GM12872 (cell line): ENCODE results near the gene SMIM41.

Experiments
- TF ChIP-seq, protein P1 (sequence below): IDR thresholded peaks from 3 replicates; pipeline ENCODE4 v1.5.1; 2011; ENCODE audit warnings: low read depth, mild to moderate bottlenecking, low read length, moderate library complexity; ENCODE audit not compliant: insufficient read depth

SMIM41 gene

DNA sequence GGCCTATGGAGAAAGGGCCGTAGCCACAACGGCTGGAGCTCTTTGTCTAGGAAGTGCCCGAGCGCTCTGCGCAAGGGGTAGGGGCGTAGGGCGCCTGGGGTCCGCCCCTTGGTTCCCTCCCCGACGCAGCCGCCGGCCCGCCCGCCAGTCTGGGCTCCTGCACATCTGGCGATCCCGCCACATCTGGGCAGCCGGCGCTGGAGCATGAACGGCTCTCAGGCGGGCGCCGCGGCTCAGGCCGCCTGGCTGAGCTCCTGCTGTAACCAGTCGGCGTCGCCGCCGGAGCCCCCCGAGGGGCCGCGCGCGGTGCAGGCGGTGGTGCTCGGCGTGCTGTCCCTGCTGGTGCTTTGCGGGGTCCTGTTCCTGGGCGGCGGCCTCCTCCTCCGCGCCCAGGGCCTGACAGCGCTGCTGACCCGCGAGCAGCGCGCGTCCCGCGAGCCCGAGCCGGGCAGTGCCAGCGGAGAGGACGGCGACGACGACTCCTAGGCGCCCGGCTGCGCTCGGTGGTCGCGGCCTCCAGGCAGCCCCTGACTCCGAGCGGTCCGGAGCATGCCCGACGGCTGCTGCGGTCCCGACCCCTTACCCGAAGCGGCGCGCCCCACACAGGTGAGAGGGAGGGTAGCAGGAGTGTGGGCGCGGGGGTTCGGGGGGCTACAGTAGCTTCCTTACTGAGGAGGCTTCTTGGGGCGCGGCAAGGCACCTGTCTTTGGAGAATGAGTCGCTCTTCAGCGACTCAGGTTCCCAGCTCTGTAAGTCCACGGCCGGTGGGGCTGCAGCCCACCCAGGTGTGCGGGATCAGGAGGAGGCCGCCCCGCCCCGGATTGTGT, at the start of gene SMIM41:
Gene SMIM41, plus strand, starts transcription at position 129 of the 827 bp plus-strand sequence. Its CDS starts 76 bp downstream, at position 205.
- TF ChIP-seq, protein P1, sequence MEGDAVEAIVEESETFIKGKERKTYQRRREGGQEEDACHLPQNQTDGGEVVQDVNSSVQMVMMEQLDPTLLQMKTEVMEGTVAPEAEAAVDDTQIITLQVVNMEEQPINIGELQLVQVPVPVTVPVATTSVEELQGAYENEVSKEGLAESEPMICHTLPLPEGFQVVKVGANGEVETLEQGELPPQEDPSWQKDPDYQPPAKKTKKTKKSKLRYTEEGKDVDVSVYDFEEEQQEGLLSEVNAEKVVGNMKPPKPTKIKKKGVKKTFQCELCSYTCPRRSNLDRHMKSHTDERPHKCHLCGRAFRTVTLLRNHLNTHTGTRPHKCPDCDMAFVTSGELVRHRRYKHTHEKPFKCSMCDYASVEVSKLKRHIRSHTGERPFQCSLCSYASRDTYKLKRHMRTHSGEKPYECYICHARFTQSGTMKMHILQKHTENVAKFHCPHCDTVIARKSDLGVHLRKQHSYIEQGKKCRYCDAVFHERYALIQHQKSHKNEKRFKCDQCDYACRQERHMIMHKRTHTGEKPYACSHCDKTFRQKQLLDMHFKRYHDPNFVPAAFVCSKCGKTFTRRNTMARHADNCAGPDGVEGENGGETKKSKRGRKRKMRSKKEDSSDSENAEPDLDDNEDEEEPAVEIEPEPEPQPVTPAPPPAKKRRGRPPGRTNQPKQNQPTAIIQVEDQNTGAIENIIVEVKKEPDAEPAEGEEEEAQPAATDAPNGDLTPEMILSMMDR: no peak

DNA sequence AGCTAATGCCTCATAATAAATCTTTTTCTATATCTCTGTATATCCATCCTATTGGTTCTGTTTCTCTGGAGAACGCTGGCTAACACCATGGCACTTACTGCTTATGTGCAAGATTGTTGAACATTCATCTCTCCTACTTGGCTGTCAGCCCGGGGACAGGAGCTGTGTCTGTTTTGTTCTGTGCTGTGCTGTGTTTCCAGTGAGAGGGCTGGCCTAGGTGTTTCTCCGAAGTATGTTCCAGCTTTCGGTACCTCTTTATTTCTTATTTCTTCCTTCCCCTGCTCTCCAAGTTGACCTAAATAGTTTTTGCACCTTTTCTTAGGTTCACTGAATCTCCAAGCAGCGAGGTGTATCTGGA, 47.1 kb upstream of the SMIM41 start:
- TF ChIP-seq, protein P1: no peak

DNA sequence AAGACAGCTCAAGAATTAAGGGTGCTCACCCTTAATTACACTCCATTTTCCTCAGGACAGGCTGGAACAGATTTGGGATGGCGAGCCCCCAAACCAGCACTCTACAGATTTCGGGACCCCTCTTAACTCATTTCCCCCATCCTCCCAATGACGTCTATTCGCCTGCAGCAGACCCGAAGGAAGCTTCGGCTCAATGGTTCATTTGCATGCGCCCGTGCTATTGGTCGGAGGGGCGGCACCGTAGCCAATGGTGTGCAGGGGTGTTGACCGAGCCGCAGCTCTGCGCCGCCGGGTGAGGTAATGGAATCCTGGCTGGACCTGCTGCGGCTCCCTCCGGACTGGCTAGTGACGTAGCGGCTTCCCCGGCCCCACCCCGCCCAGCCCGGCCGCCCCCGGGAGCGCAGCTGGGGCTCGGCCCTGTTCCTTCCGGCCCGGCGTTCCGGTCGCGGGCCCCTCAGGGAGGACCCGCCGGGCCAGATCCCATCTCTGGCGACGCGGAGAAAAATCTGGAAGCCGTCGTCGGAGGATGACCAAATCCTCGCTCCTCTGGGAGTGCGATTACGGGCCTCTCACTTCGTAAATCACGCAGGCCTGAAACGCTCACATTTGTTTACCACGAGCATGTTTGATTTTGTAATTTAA, 46.6 kb upstream of the SMIM41 start:
- TF ChIP-seq, protein P1: no peak

DNA sequence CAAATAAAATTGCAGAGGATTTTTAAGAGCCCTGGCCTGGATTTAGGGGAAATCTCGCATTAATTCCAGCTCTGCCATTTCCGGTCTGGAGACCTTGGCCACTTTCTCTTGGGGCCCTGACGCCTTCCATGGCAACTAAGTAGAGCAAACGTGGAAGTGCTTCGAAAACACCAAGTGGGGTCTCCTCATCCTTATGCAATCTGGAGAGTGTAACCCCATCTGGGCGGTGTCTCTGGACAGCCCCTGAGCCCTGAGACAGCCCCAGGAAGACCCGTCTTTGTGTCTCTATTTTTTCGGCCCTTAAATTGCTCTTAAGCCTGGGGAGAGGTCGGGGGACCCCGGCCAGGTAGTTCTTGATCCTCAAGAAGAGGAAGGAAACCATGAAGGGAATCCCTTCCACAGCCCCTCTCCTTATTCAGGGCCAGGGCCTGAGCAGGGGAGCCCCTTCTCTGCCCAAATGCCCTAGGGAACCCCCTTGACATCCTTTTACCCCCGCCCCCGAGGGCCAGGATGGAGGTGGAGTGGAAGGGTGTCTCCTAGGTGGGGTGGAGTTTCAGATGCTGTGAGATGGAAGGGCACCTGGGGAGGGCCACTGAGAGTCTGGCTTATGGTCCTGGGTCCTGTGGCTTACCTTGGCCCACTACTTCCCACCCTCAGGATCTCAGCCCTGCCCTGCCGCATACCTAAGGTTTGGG, 45.9 kb upstream of the SMIM41 start:
- TF ChIP-seq, protein P1: no peak

DNA sequence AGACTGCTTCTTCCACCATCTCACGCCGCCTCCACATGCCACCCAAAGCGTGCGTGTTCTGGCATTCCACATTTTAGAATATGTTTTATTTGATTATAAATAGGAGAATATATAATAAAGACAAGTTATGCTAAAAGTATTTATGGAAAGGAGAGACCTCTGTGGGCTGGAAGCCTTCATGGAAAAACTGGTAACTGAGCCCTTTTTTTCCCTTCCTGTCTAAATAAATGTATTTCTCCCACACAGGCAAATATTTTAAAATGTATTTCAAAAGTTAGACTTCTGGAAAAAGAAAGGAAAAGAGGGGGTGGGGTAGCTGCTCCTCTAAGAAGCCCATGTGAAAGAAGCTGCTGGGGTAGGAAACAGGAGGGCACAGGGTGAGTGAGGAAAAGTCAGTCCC, 44.3 kb upstream of the SMIM41 start:
- TF ChIP-seq, protein P1: no peak

DNA sequence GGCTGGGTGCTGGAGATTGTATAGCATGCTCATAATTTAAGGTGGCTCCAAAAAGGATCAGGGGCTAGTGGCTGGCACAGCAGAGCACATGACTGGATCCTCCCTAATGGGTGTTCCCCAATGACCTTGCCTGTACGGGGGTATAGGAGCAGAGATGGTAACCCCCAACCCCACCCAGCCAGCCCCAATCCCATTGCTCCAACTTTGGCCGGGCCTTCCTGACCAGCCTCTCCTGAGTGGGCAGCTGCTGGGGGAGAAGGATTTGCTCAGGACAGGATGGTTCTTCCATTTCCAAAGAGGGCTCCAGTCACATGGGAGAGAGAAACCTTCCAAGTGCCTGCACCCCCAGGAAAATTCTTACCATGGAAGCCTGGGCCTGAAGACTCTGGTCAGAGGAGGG, 43.6 kb upstream of the SMIM41 start:
- TF ChIP-seq, protein P1: no peak

DNA sequence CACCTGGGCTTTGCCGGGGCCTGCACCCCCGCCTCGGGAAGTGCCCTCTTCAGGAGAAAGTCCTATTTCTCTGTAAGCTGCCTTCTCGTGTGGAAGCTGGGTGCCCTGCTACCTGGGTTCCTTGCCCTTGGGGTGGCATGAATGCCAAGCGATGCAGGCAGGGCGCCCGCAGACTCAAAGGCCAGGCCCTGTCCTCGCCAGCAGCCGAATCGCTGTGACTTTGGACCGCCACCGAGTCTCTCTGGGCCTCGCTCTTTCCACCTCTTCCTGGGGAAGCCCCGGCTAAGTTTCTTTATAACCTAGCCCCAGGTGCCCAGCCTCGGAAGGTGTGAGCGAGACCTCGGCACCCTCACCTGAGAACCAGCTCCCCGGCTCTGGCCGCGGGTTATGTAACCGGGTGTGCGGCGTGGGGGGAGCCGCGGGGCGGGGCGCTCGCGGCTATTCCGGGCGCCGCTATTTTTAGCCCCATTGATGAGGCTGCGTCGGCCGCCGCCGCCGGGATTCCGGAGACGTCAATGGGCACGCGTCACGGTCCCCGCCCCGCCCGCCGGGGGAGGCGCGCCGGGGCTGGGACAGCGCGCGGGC, 42.8 kb upstream of the SMIM41 start:
- TF ChIP-seq, protein P1: no peak
